ENCODE data around the gene GPX7.

GRCh38 chr1:52569449-52570210 is 32.5 kb upstream of the GPX7 start:
- TF ChIP-seq CTCF (conservative IDR thresholded peaks at IDR 0.05; ENCODE audit: low read depth, low read length) (no peak), EZH2 (IDR thresholded peaks at IDR 0.05; ENCODE audit: borderline replicate concordance, low read depth, low read length, poor library complexity, severe bottlenecking) (no peak)

All from A673 (cell line).